HepG2 (cell line): ENCODE results near the gene KCNQ1OT1. TPM values are rescaled to one million over a fixed set of nuclear protein-coding genes. Genes with fewer than 3 reads are reported as not detected.

Source experiments
- CEBPB ChIP-seq: IDR thresholded peaks from 2 replicates; pipeline ENCODE4 v1.6.1; 2011; ENCODE audit warnings: low read depth, low read length, improper control_type of control experiment, borderline replicate concordance
- CEBPG ChIP-seq: IDR thresholded peaks from 2 replicates; pipeline ENCODE4 v1.6.1; 2016
- ELF4 ChIP-seq: sonication (generic); formaldehyde crosslinking; IDR thresholded peaks from 2 replicates; pipeline ENCODE4 v1.5.0; 2020; ENCODE audit warnings: missing genetic modification reagents, mild to moderate bottlenecking, moderate library complexity, borderline replicate concordance
- GABPB1 ChIP-seq: IDR thresholded peaks from 2 replicates; pipeline ENCODE4 v1.6.1; 2016; ENCODE audit warnings: mild to moderate bottlenecking, missing genetic modification reagents, moderate library complexity, missing compliant biosample characterization
- KLF11 ChIP-seq: IDR thresholded peaks from 2 replicates; pipeline ENCODE4 v1.6.1; 2016; ENCODE audit warnings: missing compliant biosample characterization
- KLF9 ChIP-seq: IDR thresholded peaks from 2 replicates; pipeline ENCODE4 v1.6.1; 2016; ENCODE audit warnings: low read depth
- MAFF ChIP-seq: IDR thresholded peaks from 2 replicates; pipeline ENCODE4 v1.6.1; 2011; ENCODE audit warnings: low read depth, low read length, improper control_type of control experiment
- MTF1 ChIP-seq: sonication (generic); formaldehyde crosslinking; IDR thresholded peaks from 2 replicates; pipeline ENCODE4 v1.5.0; 2020; ENCODE audit warnings: missing genetic modification reagents
- NCOA1 ChIP-seq: sonication (generic); formaldehyde crosslinking; IDR thresholded peaks from 2 replicates; pipeline ENCODE4 v1.9.0; 2021; ENCODE audit warnings: missing genetic modification reagents
- NONO ChIP-seq, 2 experiments: fragments of 450-650 bp in 1 of 2; sonication (generic) in 1 of 2; formaldehyde crosslinking in 1 of 2; IDR thresholded peaks in 1 of 2; conservative IDR thresholded peaks in 1 of 2; 2 replicates each; pipeline versions ENCODE4 v1.6.1 to v1.8.0; 2017 to 2022; ENCODE audit warnings: mild to moderate bottlenecking in 1 of 2, missing genetic modification reagents in 1 of 2, moderate library complexity in 1 of 2
- PAF1 ChIP-seq: IDR thresholded peaks from 2 replicates; pipeline ENCODE4 v1.6.1; 2016; ENCODE audit warnings: missing genetic modification reagents, missing compliant biosample characterization
- PHB2 ChIP-seq: fragments of 450-650 bp; IDR thresholded peaks from 2 replicates; pipeline ENCODE4 v1.6.1; 2018; ENCODE audit not compliant: partially characterized antibody
- PPARG ChIP-seq: conservative IDR thresholded peaks from 2 replicates; pipeline ENCODE4 v1.6.1; 2016; ENCODE audit warnings: missing biosample characterization, missing genetic modification reagents
- RCOR2 ChIP-seq: IDR thresholded peaks from 2 replicates; pipeline ENCODE4 v1.6.1; 2016; ENCODE audit warnings: missing biosample characterization, missing genetic modification reagents
- REPIN1 ChIP-seq: sonication (generic); formaldehyde crosslinking; IDR thresholded peaks from 2 replicates; pipeline ENCODE4 v1.8.0; 2022; ENCODE audit warnings: missing genetic modification reagents, low read depth, mild to moderate bottlenecking, borderline replicate concordance
- SATB2 ChIP-seq: sonication (generic); formaldehyde crosslinking; IDR thresholded peaks from 2 replicates; pipeline ENCODE4 v1.5.0; 2020; ENCODE audit warnings: missing genetic modification reagents
- SP1 ChIP-seq, 2 experiments: fragments of 450-650 bp in 1 of 2; sonication (generic) in 1 of 2; formaldehyde crosslinking in 1 of 2; IDR thresholded peaks; 2 replicates each; pipeline versions ENCODE4 v1.4.0 to v1.6.1; 2016 to 2020; ENCODE audit warnings: missing genetic modification reagents in 1 of 2
- TAF15 ChIP-seq: fragments of 200-400 bp; formaldehyde crosslinking; IDR thresholded peaks from one replicate; pipeline ENCODE4 v1.6.1; 2018; ENCODE audit warnings: mild to moderate bottlenecking, low read depth, low read length; ENCODE audit not compliant: poor library complexity, severe bottlenecking
- XBP1 ChIP-seq: sonication (generic); formaldehyde crosslinking; IDR thresholded peaks from 2 replicates; pipeline ENCODE4 v1.5.0; 2020; ENCODE audit warnings: missing genetic modification reagents
- ZBTB42 ChIP-seq: sonication (generic); formaldehyde crosslinking; IDR thresholded peaks from 2 replicates; pipeline ENCODE4 v1.5.0; 2020; ENCODE audit warnings: mild to moderate bottlenecking, missing genetic modification reagents
- ZNF12 ChIP-seq: sonication (generic); formaldehyde crosslinking; IDR thresholded peaks from 2 replicates; pipeline ENCODE4 v1.5.0; 2020; ENCODE audit warnings: missing genetic modification reagents
- ZNF34 ChIP-seq: sonication (generic); formaldehyde crosslinking; IDR thresholded peaks from 2 replicates; pipeline ENCODE4 v1.4.0; 2020; ENCODE audit warnings: mild to moderate bottlenecking, missing genetic modification reagents, borderline replicate concordance
- ZNF484 ChIP-seq: sonication (generic); formaldehyde crosslinking; IDR thresholded peaks from 2 replicates; pipeline ENCODE4 v1.5.1; 2020; ENCODE audit warnings: mild to moderate bottlenecking, low read depth, missing genetic modification reagents, borderline replicate concordance
- ZNF607 ChIP-seq: sonication (generic); formaldehyde crosslinking; IDR thresholded peaks from 2 replicates; pipeline ENCODE4 v1.5.1; 2020; ENCODE audit warnings: missing genetic modification reagents, mild to moderate bottlenecking, borderline replicate concordance
- ZNF616 ChIP-seq: sonication (generic); formaldehyde crosslinking; IDR thresholded peaks from 2 replicates; pipeline ENCODE4 v1.5.0; 2020; ENCODE audit warnings: low read depth, mild to moderate bottlenecking, missing genetic modification reagents
- ZNF772 ChIP-seq: sonication (generic); formaldehyde crosslinking; IDR thresholded peaks from 2 replicates; pipeline ENCODE4 v1.5.0; 2020; ENCODE audit warnings: mild to moderate bottlenecking, missing genetic modification reagents
- ZNF841 ChIP-seq: sonication (generic); formaldehyde crosslinking; IDR thresholded peaks from 2 replicates; pipeline ENCODE4 v1.8.1; 2023; ENCODE audit warnings: missing genetic modification reagents, borderline replicate concordance
- ZSCAN30 ChIP-seq: sonication (generic); formaldehyde crosslinking; IDR thresholded peaks from 2 replicates; pipeline ENCODE4 v1.5.0; 2020; ENCODE audit warnings: mild to moderate bottlenecking, missing genetic modification reagents
- polyA plus RNA-seq, 8 experiments: library from polyadenylated mRNA; depleted of rRNA in 3 of 8; stranded (reverse) in 7 of 8; unstranded in 1 of 8; fragments of >200 nt; fragmentation: Illumina TruSeq in 4 of 8; extraction: Trizol in 4 of 8; gene quantifications; 2 replicates each; pipeline versions ENCODE4 v1.2.1 to v1.2.3, GENCODE V29; 2011 to 2016; ENCODE audit warnings: low read depth in 4 of 8, missing spikeins in 1 of 8, mixed read lengths in 1 of 8; ENCODE audit not compliant: insufficient read depth in 1 of 8
- total RNA-seq, 5 experiments: library from RNA; depleted of rRNA; stranded (reverse); fragments of >200 nt; fragmentation: Illumina TruSeq; extraction: Trizol; gene quantifications; 2 replicates each; pipeline ENCODE4 v1.2.3, GENCODE V29; 2016; ENCODE audit warnings: low read depth in 1 of 5
- TF ChIP-seq, protein P1 (sequence below): sonication (generic); formaldehyde crosslinking; IDR thresholded peaks from 2 replicates; pipeline ENCODE4 v1.8.0; 2022; ENCODE audit warnings: low read depth, missing genetic modification reagents
- TF ChIP-seq, protein P2 (sequence below): sonication (generic); formaldehyde crosslinking; IDR thresholded peaks from 2 replicates; pipeline ENCODE4 v1.8.0; 2022; ENCODE audit warnings: missing genetic modification reagents, mild to moderate bottlenecking, inconsistent platforms, borderline replicate concordance

Gene KCNQ1OT1
- total and polyA plus RNA-seq, 2 of the 13 experiments (the other 11 are each of a cell fraction or from before 2014, with no cell fraction given), result 1.3 to 18.9 TPM

DNA sequence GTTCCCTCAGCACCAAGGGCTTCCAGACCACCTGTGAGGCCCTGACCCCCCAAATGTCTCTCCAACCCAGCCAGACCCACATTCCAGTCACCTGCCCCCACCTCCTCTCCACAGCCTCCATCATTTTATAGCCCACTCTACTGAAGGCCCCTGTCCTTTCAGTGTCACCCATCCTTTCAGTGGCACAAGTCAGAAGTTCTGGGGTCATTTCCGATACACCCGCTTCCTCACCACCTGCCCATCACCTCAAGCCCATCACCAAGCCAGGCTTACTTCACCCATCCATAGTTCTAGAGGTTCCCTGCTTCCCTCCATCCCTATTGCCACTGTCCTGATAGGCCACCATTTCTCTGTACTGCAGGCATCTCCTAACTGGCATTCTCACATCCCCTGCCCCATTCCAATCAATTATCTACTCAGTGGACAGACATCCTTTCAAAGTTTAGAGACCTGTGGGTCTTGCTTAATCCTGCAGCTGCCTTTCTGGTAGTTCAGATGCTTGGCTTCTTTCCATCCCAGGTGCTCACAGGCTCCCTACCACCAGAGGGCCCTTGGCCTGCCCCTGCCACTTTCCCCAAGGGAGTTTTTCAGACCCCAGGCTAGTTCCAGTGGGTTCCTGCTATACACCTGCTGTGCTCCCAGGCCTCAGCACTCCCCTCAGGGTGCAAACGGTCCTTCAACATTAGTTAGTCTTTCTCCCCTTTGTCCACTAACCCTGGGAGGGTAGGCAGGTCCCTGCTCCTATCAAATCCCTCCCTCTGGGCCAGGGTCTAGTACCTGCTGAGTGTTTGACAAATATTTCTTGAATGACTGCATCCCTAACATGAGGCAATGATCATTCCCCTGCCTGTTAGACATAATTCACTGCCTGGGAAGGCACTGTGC is 7.6 kb downstream of the KCNQ1OT1 start (continued):
- TF ChIP-seq, protein P1, sequence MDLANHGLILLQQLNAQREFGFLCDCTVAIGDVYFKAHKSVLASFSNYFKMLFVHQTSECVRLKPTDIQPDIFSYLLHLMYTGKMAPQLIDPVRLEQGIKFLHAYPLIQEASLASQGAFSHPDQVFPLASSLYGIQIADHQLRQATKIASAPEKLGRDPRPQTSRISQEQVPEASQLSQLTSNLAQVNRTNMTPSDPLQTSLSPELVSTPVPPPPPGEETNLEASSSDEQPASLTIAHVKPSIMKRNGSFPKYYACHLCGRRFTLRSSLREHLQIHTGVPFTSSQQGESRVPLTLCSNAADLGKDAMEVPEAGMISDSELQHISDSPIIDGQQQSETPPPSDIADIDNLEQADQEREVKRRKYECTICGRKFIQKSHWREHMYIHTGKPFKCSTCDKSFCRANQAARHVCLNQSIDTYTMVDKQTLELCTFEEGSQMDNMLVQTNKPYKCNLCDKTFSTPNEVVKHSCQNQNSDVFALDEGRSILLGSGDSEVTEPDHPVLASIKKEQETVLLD (CRISPR knock-in tag), result no peak
- TF ChIP-seq ELF4 (no peak), SP1 (IDR thresholded peaks at IDR 0.05) (no peak), SP1 (CRISPR knock-in tag; IDR thresholded peaks at IDR 0.05) (no peak), KLF11 (no peak), ZNF34 (CRISPR knock-in tag) (no peak), ZNF616 (CRISPR knock-in tag) (no peak), CEBPG (CRISPR knock-in tag) (peak; percentile 53; the same call in 1 of the 2 replicates), NONO (IDR thresholded peaks at IDR 0.05) (no peak), NONO (CRISPR knock-in tag; conservative IDR thresholded peaks at IDR 0.05) (no peak), TAF15 (no peak), PAF1 (CRISPR knock-in tag) (0 out of 2 replicates have a peak, but pooled peaks have one; percentile 28), KLF9 (no peak), SATB2 (CRISPR knock-in tag) (no peak), ZNF12 (CRISPR knock-in tag) (peak; percentile 47; the same call in 1 of the 2 replicates), ZNF772 (CRISPR knock-in tag) (no peak), ZNF607 (CRISPR knock-in tag) (no peak), ZNF841 (no peak), NCOA1 (CRISPR knock-in tag) (no peak), ZNF484 (CRISPR knock-in tag) (no peak; the same call in 1 of the 2 replicates), MAFF (no peak), REPIN1 (CRISPR knock-in tag) (no peak), MTF1 (no peak), CEBPB (peak; percentile 52; the same call in 1 of the 2 replicates), GABPB1 (CRISPR knock-in tag) (no peak), RCOR2 (CRISPR knock-in tag) (no peak), PPARG (no peak), ZBTB42 (CRISPR knock-in tag) (no peak), XBP1 (CRISPR knock-in tag) (no peak), ZSCAN30 (no peak), PHB2 (no peak)
- TF ChIP-seq, protein P2, sequence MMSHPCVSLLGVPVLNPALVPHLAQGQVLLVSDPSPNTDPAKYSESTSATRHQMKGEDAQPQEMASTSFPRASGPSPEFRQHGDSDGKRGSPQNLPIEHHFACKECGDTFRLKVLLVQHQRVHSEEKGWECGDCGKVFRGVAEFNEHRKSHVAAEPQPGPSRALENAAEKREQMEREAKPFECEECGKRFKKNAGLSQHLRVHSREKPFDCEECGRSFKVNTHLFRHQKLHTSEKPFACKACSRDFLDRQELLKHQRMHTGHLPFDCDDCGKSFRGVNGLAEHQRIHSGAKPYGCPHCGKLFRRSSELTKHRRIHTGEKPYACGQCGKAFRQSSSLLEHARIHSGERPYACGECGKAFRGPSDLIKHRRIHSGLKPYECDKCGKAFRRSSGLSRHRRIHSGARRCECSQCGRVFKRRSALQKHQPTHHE (CRISPR knock-in tag), result no peak
